HG03342 (cell line): Measurements from ENCODE around the gene MBNL3.
"Not testable (repeated sequence)": the region's sequence is repeated elsewhere in the genome, so short reads cannot be mapped to it uniquely, and the experiment has no call there.

Source experiments
- ATAC-seq: cut with Tn5 transposase; IDR thresholded peaks from one replicate; pipeline ENCODE4 v1.9.1; 2021; ENCODE audit warnings: mild to moderate bottlenecking, moderate library complexity; ENCODE audit not compliant: unreplicated experiment

Gene MBNL3

DNA sequence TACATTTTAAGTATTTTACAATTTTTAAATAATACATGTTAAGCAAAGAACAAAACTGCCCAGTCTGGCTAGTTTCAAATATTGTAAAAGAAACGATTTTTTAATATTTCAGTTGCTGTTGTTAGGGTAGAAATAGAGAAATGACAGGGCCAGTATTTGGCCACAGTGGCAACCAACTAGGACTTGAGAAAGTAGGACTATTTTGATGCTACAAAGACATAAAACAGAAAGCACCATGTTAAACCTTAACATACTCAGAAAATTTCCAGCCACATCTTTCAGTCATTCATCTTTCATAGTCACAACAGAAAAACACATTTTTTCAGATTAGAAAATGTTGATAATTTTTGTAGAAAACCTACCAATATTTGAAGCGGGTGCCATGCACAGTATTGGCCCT lies 104.5 kb downstream of the MBNL3 start:
- no peak for ATAC-seq

GRCh38 chrX:132382068-132382467 lies 106.8 kb downstream of the MBNL3 start:
- ATAC-seq, result no peak

- ATAC-seq, result no peak
Measured at GRCh38 chrX:132378281-132378680, 110.6 kb downstream of the MBNL3 start.

DNA sequence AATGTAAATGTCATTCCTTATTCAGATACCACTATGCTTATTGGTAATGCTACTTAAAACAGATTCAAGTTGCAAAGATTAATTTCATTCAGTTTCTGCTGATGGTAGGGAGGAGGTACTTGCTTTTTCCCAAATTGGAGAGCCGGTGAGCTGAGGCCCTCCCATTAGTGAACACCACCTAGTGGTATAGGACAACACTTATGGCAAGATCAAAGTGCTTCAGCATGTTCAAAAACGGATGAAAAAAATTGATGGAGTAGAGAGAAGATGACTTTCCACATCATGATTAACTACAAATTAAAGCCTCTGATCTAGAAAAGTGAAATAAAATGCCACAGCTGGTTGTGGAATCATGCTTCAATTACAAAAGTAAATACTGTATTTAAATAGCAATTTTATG lies 112.9 kb downstream of the MBNL3 start:
- no peak for ATAC-seq

- no peak for ATAC-seq
Measured at GRCh38 chrX:132373610-132374009, 115.2 kb downstream of the MBNL3 start.

DNA sequence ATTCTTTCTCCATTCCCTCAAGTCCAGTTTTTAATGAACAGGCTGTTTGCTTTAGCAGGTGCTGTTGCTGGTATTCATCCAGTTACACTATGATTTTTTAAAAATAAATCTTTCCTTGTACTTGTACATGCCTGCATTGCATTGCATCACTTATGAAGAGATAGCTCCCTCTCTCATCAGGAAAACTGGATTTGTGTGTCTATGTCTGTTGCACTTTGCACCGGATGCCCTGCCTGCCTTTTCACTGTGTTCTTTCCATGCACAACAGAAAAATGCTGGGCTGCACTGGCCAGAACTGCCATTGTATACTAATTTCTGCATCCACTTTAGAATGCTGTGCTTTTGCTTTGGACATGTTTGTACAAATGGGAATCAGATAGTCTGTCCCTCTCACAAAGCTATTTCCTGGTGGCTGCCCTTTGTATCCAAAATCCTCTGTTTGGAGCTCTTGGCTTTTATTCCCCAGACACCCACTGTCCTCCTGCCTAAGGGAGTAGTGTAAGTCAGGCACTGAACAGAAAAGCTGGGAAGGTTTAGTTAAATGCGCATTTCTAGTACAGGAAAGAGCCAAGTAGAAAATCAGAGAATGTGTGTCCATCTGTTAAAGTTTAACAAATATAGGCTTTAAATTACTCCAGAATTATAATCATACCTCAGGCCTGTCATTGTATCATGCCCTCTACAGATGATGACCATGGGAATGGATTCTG lies 119.1 kb downstream of the MBNL3 start:
- ATAC-seq, result no peak

DNA sequence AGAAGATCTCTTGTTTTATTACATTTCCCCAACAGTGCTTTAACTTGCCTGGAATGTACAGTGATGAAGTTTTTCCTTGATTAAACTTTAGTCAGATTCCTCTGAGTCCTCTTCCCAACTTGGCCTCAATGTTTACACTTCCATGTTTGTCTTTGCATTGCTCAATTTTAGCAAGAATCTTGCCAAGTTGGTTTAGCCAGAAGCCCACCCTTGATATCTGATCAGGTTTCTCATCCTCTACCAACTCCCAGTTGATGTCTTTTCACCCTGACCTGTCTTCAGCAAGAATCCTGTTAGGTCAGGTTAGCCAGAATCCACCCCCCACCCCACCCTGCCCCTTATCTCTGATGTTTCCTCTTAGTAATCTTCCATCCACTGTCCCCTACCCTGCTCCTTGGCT lies 120.9 kb downstream of the MBNL3 start:
- no peak for ATAC-seq

DNA sequence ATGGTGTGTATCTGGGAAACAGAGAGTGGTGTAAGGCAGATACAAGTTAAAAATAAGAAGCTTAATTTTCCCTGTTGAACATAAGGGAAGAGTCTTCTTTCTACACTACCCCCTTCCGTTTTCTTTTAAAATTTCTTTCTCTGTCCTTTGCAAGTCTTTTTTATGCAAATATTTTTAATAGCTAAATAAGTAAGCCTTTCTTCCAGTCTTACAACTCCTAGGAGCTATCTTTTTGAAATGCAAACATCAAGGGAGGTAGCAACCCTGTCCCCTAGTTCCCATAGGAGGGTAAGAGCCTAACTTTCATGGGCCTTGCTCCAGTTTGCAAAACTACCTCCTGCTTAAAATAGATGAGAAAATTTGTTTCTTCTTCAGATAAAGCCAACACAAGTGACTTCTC lies 121.5 kb downstream of the MBNL3 start:
- no peak for ATAC-seq

- peak; percentile 46 for ATAC-seq
Measured at GRCh38 chrX:132365490-132365889, 123.3 kb downstream of the MBNL3 start.

- no peak for ATAC-seq
Measured at GRCh38 chrX:132364313-132364712, 124.5 kb downstream of the MBNL3 start.

DNA sequence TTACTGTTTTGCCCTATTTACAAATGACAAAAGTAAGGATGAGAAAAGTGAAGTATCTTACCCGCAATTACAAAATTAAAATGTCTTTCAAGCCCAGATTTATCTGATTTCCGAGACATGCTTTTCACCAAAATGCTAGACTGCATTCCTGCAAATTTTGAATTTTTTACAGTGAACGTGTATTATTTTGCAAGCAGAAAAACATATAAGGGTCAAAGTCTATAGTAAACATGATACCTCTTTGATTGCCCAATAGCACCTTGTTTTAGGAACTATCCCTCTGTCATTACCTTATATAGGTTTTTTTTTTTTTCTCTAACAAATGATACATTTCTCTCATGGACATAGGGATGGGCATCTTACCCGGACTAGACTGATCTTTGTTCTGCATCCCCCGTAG lies 135.4 kb downstream of the MBNL3 start:
- ATAC-seq, result no peak

- ATAC-seq, result no peak
Measured at GRCh38 chrX:132336172-132336571, 152.7 kb downstream of the MBNL3 start.

GRCh38 chrX:132333351-132333750 lies 155.5 kb downstream of the MBNL3 start:
- no peak for ATAC-seq

GRCh38 chrX:132331532-132331931 lies 157.3 kb downstream of the MBNL3 start:
- no peak for ATAC-seq

GRCh38 chrX:132331000-132331399 lies 157.8 kb downstream of the MBNL3 start:
- ATAC-seq, result no peak

DNA sequence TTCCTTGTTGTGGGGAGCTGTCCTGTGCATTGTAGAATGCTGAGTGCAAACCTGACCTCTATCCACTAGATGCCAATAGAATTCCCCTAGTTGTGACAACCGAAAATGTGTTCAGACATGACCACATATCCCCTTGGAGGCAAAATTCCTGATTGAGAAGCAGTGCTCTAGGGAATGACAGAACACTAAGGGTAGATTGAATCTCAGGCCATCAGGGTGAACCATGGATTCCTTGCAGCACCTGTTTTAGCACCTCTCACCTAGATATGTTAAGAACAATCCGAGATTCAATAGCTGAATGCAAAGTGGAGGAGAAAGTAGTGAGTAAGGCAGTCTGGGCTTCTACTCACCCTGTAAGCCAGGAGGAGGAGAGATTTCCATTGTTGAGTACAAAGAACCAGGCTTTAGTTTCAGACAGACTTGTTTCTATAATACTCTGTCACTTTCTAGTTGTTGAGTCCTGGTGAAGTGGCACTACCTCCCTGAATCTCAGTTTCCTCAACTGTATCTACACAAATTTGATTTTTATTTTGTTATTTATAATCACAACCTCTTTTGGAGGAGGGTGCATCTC lies 158.6 kb downstream of the MBNL3 start:
- ATAC-seq, result no peak

DNA sequence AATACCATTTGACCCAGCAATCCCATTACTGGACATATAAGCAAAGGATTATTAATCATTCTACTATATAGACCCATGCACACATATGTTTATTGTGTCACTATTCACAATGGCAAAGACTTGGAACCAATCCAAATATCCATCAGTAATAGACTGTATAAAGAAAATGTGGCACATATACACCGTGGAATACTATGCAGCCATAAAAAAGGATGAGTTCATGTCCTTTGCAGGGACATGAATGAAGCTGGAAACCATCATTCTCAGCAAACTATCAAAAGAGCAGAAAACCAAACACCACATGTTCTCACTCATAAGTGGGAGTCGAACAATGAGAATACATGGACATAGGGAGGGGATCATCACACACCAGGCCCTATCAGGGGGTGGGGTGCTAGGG lies 161.9 kb downstream of the MBNL3 start:
- not testable (repeated sequence) for ATAC-seq
